Left lung (tissue), 10 donors: Measurements from ENCODE around the gene TBXAS1. TPM values are rescaled to one million over a fixed set of nuclear protein-coding genes. Genes with fewer than 3 reads are reported as not detected.

Experiments
- ATAC-seq: fragments of 200-7000 bp; cut with Tn5 transposase; one replicate; pipeline ENCODE4 v1.9.1; 2020; ENCODE audit warnings: moderate library complexity
- DNase-seq, 4 donors: peaks; one replicate each; pipeline ENCODE4 v3.0.0-alpha.2; 2013 to 2020
- H3K27ac ChIP-seq, 2 donors: fragments of 200-600 bp; sonication (generic) in 1 of 2; one replicate each; pipeline versions ENCODE4 v1.5.0 to v1.8.0; 2020 to 2021
- H3K27me3 ChIP-seq, 2 donors: fragments of 200-600 bp; sonication (generic) in 1 of 2; one replicate each; pipeline versions ENCODE4 v1.5.0 to v1.8.0; 2020 to 2021
- H3K36me3 ChIP-seq, 2 donors: fragments of 200-600 bp; sonication (generic) in 1 of 2; one replicate each; pipeline versions ENCODE4 v1.5.0 to v1.8.0; 2020 to 2021
- H3K4me1 ChIP-seq, 2 donors: fragments of 200-600 bp; one replicate each; pipeline ENCODE4 v1.8.0; 2021
- H3K4me3 ChIP-seq, 2 donors: fragments of 200-600 bp; sonication (generic) in 1 of 2; one replicate each; pipeline versions ENCODE4 v1.5.0 to v1.8.0; 2020 to 2021; ENCODE audit warnings: mild to moderate bottlenecking in 1 of 2
- H3K9me3 ChIP-seq, 2 donors: fragments of 200-600 bp; sonication (generic) in 1 of 2; one replicate each; pipeline versions ENCODE4 v1.5.0 to v1.8.0; 2020 to 2021
- intact Hi-C, 2 donors: fragments of 100-400 bp; cut with DNase I; formaldehyde crosslinking; loops; one replicate each; pipeline versions ENCODE4 v1.11.2 to v1.14.2; 2022
- polyA plus RNA-seq, 6 donors: library from polyadenylated mRNA; unstranded; fragments of 120-200 nt; gene quantifications; one replicate each; pipeline ENCODE4 v1.2.1, GENCODE V29; 2013; ENCODE audit not compliant: insufficient read length in 6 of 6
- total RNA-seq, 2 donors: library from RNA; stranded (reverse); fragmentation: NEBNext Ultra II Directional; extraction: Animal tissue kit (Norgen Biotek cat#: 25700); gene quantifications; one replicate each; pipeline ENCODE4 v1.2.1, GENCODE V29; 2021
- TF ChIP-seq, protein P1 (sequence below), 2 donors: fragments of 200-600 bp; sonication (generic) in 1 of 2; IDR thresholded peaks; one replicate each; pipeline versions ENCODE4 v1.5.0 to v1.8.0; 2021; ENCODE audit warnings: antibody characterized with exemption in 2 of 2
- donor health status: DM: no; HTN: yes; CAD: no.
- donor health status: DM: no; HTN: no; CAD: no.

TBXAS1 gene
- total and polyA plus RNA-seq, 8 donors, result 8.2 to 103 (median 9.6) TPM

DNA sequence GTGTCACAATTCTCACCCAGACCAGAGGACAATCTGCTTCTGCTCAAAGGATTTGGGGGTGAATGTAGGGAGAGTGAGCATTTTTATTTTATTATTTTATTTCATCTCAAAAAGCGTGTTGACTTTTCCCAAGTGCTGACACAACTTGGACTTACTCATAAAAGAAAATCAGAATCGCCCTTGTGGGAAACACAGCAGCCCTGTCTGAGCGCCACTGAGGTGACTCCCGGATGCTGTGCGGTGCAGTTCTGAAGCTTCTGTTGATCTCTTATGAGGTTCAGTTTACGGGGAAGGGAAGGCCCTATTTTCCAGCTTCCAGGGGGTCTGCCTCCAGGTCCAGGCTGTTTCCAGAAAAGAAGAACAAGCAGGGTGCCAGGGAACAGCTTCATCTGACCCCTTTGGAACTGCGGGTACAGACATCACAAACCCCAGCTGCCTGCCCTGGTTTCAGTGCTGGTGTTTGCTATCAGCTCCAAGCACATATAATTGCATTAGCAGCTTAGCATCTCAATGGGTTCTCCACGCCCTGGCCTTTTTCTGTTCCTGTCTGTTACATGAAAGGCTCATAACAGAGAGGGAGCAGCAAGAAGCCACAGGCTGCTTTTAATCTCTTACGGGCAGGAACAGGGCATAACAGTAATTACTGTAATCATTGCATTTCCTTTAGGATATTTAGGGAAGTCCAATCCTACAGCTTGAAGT, 181.3 kb downstream of the TBXAS1 start:
- Histone ChIP-seq H3K4me3 (no peak overlapping the region), H3K27ac (no peak overlapping the region), H3K36me3 (peaks cover 0 to 33% of the 10 kb centered on the region in 2 donors), H3K4me1 (no peaks in the 10 kb centered on the region), H3K27me3 (no peaks in the 10 kb centered on the region), H3K9me3 (no peaks in the 10 kb centered on the region)
- ATAC-seq (no peak), DNase-seq (no peak)
- intact Hi-C loops, result no loop called here
- TF ChIP-seq, protein P1, sequence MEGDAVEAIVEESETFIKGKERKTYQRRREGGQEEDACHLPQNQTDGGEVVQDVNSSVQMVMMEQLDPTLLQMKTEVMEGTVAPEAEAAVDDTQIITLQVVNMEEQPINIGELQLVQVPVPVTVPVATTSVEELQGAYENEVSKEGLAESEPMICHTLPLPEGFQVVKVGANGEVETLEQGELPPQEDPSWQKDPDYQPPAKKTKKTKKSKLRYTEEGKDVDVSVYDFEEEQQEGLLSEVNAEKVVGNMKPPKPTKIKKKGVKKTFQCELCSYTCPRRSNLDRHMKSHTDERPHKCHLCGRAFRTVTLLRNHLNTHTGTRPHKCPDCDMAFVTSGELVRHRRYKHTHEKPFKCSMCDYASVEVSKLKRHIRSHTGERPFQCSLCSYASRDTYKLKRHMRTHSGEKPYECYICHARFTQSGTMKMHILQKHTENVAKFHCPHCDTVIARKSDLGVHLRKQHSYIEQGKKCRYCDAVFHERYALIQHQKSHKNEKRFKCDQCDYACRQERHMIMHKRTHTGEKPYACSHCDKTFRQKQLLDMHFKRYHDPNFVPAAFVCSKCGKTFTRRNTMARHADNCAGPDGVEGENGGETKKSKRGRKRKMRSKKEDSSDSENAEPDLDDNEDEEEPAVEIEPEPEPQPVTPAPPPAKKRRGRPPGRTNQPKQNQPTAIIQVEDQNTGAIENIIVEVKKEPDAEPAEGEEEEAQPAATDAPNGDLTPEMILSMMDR (IDR thresholded peaks at IDR 0.05), result no peak

DNA sequence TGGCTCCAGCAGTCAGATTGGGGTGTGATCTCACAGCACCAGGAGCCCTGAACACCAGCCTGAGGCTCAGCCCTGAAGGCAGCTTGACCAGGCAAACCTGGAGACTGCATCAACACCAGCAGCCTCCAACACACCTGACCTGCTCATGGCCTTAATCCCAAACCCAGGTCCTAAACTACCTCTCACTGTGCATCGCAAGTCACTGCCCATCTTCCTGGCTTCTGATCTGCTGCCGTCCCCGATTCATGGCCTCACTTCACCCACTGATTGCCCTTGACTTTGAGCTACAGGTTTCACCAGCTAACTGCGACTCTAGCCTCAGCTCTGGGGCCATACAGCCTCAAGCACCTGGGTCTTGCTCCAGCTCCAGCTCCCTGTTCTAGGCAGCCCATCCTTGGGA, 184.6 kb downstream of the TBXAS1 start:
- H3K27me3 ChIP-seq, result no peaks in the 10 kb centered on the region
- H3K4me1 ChIP-seq, result no peaks in the 10 kb centered on the region
- no peak overlapping the region for H3K4me3 ChIP-seq
- H3K27ac ChIP-seq, result no peak overlapping the region
- H3K9me3 ChIP-seq, result no peaks in the 10 kb centered on the region
- DNase-seq, result no peak
- TF ChIP-seq, protein P1 (IDR thresholded peaks at IDR 0.05), result no peak
- ATAC-seq, result no peak
- intact Hi-C loops, result no loop called here
- peaks cover 0 to 44% of the 10 kb centered on the region in 2 donors for H3K36me3 ChIP-seq

DNA sequence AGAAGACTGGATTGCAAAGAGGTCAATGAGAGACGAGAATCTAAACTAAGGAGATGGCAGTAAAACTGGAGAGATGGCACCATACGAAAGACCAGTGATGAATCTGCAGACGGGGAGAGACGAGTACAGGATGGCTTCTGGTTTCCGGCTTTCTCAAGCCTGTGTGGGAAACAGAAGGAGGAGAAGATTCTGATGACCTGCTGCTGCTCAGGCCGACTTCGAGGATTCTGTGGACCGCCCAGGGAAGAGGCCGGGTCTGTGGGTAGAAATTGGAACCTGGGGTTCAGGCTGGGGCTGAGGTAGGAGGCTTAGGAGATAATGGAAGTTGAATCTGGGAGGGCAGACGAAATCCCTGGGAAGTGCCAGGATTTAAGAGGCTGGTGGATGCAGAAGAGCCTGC, 185.1 kb downstream of the TBXAS1 start:
- TF ChIP-seq, protein P1 (IDR thresholded peaks at IDR 0.05), result no peak

DNA sequence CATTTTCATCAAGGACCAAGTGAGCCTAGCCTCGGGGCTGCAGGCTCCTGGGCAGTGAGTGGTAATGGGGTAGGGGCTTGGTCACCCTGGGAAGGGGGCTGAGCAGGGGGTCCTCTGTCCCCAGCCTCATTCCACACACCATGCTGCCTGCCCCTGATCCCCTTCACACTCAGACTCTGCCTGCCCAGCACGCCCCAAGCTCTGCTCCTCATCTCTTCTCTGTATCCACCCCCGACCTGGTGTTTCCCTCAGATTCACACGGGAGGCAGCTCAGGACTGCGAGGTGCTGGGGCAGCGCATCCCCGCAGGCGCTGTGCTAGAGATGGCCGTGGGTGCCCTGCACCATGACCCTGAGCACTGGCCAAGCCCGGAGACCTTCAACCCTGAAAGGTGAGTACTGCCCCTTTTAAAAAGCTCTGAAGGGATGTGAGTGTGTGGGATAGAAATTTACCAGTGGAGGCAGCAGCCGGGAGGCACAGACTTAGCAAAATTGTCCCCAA, 186.5 kb downstream of the TBXAS1 start:
- Histone ChIP-seq H3K27ac (no peak overlapping the region), H3K36me3 (peaks cover 0 to 38% of the 10 kb centered on the region in 2 donors), H3K9me3 (no peaks in the 10 kb centered on the region), H3K4me1 (no peaks in the 10 kb centered on the region), H3K4me3 (no peak overlapping the region), H3K27me3 (no peaks in the 10 kb centered on the region)
- intact Hi-C loops, result no loop called here
- TF ChIP-seq, protein P1 (IDR thresholded peaks at IDR 0.05), result no peak
- DNase-seq (no peak), ATAC-seq (no peak)

More for the DNA sequence above, 185.1 kb downstream of the TBXAS1 start:
- H3K27me3 ChIP-seq, result no peaks in the 10 kb centered on the region
- ATAC-seq (no peak), DNase-seq (no peak)
- intact Hi-C loops, result no loop called here
- peaks cover 0 to 39% of the 10 kb centered on the region in 2 donors for H3K36me3 ChIP-seq
- no peak overlapping the region for H3K4me3 ChIP-seq
- H3K4me1 ChIP-seq, result no peaks in the 10 kb centered on the region
- H3K27ac ChIP-seq, result no peak overlapping the region
- H3K9me3 ChIP-seq, result no peaks in the 10 kb centered on the region

DNA sequence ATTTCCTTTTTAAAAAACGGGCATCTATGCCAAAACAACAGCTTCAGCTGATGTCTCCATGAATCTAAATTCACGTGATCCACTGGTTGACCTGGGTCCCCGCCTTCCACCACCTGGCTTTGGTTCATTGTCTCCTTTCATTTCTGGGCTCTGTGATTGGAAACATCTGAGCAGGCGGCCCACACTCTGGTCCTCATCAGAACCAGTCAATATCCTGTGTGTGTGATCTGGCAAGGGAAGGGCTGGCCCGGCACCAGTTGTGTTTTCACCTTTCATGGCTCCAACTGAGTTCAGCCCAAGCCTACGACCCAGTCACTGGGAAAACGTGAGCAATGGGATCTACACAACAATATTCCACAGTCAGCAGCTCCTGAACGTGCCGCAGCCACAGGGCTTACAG, 187.5 kb downstream of the TBXAS1 start:
- ATAC-seq (no peak), DNase-seq (no peak)
- Histone ChIP-seq H3K27me3 (no peaks in the 10 kb centered on the region), H3K9me3 (no peaks in the 10 kb centered on the region), H3K4me1 (no peaks in the 10 kb centered on the region), H3K36me3 (peaks cover 0 to 49% of the 10 kb centered on the region in 2 donors), H3K27ac (no peak overlapping the region), H3K4me3 (no peak overlapping the region)
- TF ChIP-seq, protein P1 (IDR thresholded peaks at IDR 0.05), result no peak
- intact Hi-C loops, result no loop called here
